Mesothelial cell of epicardium (in vitro differentiated cells): Measurements from ENCODE around the gene SPATA31C1. TPM values are rescaled to one million over a fixed set of nuclear protein-coding genes. Genes with fewer than 3 reads are reported as not detected.
"Not testable (repeated sequence)": the region's sequence is repeated elsewhere in the genome, so short reads cannot be mapped to it uniquely, and the experiment has no call there.

Experiments
- DNase-seq, 2 experiments: peaks; one replicate each; pipeline ENCODE4 v3.0.0; 2021; ENCODE audit warnings: low spot score in 2 of 2; ENCODE audit not compliant: unreplicated experiment in 2 of 2
- H3K27ac Mint-ChIP-seq: 2 replicates; pipeline ENCODE4 v1.8.0; 2021; ENCODE audit warnings: mixed read lengths
- H3K27me3 Mint-ChIP-seq: 2 replicates; pipeline ENCODE4 v1.8.0; 2021; ENCODE audit warnings: low read depth, mixed read lengths
- H3K36me3 Mint-ChIP-seq: 2 replicates; pipeline ENCODE4 v1.8.0; 2021; ENCODE audit warnings: mixed read lengths
- H3K4me1 Mint-ChIP-seq: 2 replicates; pipeline ENCODE4 v1.8.0; 2021; ENCODE audit warnings: mixed read lengths
- H3K4me3 Mint-ChIP-seq: 2 replicates; pipeline ENCODE4 v1.8.0; 2021; ENCODE audit warnings: mild to moderate bottlenecking, moderate library complexity, mixed read lengths
- H3K9me3 Mint-ChIP-seq: 2 replicates; pipeline ENCODE4 v1.8.0; 2021; ENCODE audit warnings: mixed read lengths
- total RNA-seq: library from RNA; stranded (reverse); gene quantifications from 3 replicates; pipeline ENCODE4 v1.2.1, GENCODE V29; 2021
- TF ChIP-seq, protein P1 (sequence below): fragments of 200-600 bp; sonication (generic); IDR thresholded peaks from one replicate; pipeline ENCODE4 v1.5.0; 2021; ENCODE audit warnings: antibody characterized with exemption; ENCODE audit not compliant: unreplicated experiment

Gene SPATA31C1
- total RNA-seq, 1 donor from 2014 or later, result 0.13 TPM

DNA sequence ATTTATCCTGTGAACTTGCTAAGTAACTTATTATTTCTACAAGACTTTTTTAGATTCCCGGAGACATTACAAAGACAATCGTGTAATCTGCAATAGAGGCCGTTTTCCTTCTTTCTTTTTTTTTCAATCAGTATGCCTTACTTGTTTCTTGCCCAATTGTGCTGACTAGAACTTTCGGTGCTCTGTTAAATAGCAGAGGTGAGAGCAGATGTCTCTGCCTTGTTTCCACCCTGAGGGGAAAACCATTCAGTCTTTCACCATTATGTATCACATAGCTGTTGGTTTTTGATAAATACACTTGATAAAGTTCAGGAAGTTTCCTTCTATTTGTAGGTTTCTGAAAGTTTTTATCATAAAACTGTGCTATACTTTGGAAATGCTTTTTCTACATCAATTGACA is 24.8 kb upstream of the SPATA31C1 start:
- Mint-ChIP-seq H3K27ac (no peak overlapping the region), H3K9me3 (peaks cover 35% of the 10 kb centered on the region), H3K36me3 (peaks cover 7% of the 10 kb centered on the region), H3K27me3 (no peaks in the 10 kb centered on the region), H3K4me3 (no peak overlapping the region), H3K4me1 (no peaks in the 10 kb centered on the region)
- TF ChIP-seq, protein P1, sequence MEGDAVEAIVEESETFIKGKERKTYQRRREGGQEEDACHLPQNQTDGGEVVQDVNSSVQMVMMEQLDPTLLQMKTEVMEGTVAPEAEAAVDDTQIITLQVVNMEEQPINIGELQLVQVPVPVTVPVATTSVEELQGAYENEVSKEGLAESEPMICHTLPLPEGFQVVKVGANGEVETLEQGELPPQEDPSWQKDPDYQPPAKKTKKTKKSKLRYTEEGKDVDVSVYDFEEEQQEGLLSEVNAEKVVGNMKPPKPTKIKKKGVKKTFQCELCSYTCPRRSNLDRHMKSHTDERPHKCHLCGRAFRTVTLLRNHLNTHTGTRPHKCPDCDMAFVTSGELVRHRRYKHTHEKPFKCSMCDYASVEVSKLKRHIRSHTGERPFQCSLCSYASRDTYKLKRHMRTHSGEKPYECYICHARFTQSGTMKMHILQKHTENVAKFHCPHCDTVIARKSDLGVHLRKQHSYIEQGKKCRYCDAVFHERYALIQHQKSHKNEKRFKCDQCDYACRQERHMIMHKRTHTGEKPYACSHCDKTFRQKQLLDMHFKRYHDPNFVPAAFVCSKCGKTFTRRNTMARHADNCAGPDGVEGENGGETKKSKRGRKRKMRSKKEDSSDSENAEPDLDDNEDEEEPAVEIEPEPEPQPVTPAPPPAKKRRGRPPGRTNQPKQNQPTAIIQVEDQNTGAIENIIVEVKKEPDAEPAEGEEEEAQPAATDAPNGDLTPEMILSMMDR, result no peak
- no peak for DNase-seq

DNA sequence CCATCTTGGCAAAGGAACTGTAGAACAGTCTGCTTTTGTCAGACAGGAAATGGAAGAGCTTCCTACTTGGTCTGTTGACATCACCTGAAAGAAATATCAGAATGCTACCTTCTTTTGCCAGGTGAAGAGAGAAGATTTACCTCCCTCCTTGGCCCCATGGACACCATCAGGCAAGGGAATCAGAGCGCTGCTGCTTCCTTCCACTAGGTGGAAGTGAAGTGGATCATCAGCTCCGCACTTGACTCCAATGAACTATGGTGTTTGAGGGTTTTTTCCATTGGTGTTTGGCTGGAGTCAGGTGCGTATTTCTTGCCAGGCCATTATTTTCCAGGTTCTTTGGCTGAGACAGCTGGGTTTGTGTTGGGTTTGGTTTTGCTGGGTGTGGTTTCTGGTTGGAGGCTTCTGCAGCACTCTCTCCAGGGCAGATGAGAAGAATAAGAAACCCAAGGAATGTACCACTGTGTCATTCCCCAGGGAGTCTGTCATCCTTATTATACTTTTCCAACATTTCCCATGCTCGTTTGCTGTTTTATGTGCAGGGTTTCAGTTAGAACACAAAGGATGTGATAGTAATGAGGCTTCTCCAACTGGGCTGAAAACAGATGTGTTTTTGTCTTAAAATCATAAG is 22.6 kb upstream of the SPATA31C1 start:
- H3K27me3 Mint-ChIP-seq, result no peaks in the 10 kb centered on the region
- TF ChIP-seq, protein P1, result no peak
- DNase-seq, result no peak
- H3K4me1 Mint-ChIP-seq, result no peaks in the 10 kb centered on the region
- peaks cover 53% of the 10 kb centered on the region for H3K9me3 Mint-ChIP-seq
- no peak overlapping the region for H3K4me3 Mint-ChIP-seq
- H3K27ac Mint-ChIP-seq, result no peak overlapping the region
- H3K36me3 Mint-ChIP-seq, result peaks cover 7% of the 10 kb centered on the region

DNA sequence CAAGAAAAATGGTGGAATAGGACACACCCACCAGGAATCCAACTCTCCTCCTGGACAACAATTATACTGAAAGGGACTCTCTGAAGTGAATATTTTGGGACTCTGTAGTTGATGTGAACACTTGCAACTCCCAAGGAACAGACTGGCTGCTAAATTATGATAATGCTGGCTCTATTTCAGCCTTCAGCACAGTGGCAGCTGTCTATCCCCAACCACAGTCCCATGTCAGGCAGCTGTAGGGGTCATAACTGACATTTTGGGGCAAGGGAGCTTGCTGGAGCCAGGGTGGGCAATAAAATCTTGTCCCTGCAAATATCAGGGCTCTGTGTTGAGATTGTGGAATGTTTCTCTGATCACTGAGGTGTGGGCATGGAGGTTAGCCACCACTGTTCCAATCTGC is 20.9 kb upstream of the SPATA31C1 start:
- TF ChIP-seq, protein P1, result no peak
- no peak for DNase-seq
- no peak overlapping the region for H3K4me3 Mint-ChIP-seq
- H3K9me3 Mint-ChIP-seq, result peaks cover 64% of the 10 kb centered on the region
- H3K36me3 Mint-ChIP-seq, result peaks cover 9% of the 10 kb centered on the region
- no peaks in the 10 kb centered on the region for H3K27me3 Mint-ChIP-seq
- no peak overlapping the region for H3K27ac Mint-ChIP-seq
- no peaks in the 10 kb centered on the region for H3K4me1 Mint-ChIP-seq

DNA sequence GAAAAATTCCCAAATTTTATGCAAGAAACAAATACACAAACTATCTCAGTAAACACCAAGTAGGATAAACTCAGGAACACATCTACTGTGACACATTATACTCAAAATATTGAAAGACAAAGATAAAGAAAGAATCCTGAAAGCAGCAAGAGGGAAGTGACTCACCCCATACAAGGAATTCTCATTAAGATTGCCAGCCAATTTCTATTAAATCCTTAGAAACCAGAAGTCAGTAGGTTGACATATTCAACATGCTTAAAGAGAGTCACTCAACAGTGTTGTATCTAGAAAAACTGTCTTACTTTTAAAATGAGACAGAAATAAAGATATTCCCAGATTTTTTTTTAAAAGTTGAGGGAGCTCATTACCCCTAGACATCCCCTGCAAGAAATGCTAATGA is 19.6 kb upstream of the SPATA31C1 start:
- H3K36me3 Mint-ChIP-seq, result peaks cover 9% of the 10 kb centered on the region

DNA sequence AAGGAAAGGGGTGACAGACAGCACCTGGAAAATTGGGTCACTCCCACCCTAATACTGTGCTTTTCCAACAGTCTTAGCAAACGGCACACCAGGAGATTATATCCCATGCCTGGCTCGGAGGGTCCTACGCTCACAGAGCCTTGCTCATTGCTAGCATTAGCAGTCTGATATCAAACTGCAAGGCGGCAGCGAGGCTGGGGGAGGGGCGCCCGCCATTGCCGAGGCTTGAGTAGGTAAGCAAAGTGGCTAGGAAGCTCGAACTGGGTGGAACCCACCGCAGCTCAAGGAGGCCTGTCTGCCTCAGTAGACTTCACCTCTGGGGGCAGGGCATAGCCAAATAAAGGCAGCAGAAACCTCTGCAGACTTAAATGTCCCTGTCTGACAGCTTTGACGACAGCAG is 15.4 kb upstream of the SPATA31C1 start:
- H3K4me3 Mint-ChIP-seq, H3K36me3 Mint-ChIP-seq, H3K27me3 Mint-ChIP-seq: not testable (repeated sequence)

More for the DNA sequence above, 19.6 kb upstream of the SPATA31C1 start:
- no peak for DNase-seq
- Mint-ChIP-seq H3K9me3 (peaks cover 55% of the 10 kb centered on the region), H3K4me3 (no peak overlapping the region), H3K27me3 (no peaks in the 10 kb centered on the region), H3K27ac (no peak overlapping the region), H3K4me1 (no peaks in the 10 kb centered on the region)
- TF ChIP-seq, protein P1, result no peak

DNA sequence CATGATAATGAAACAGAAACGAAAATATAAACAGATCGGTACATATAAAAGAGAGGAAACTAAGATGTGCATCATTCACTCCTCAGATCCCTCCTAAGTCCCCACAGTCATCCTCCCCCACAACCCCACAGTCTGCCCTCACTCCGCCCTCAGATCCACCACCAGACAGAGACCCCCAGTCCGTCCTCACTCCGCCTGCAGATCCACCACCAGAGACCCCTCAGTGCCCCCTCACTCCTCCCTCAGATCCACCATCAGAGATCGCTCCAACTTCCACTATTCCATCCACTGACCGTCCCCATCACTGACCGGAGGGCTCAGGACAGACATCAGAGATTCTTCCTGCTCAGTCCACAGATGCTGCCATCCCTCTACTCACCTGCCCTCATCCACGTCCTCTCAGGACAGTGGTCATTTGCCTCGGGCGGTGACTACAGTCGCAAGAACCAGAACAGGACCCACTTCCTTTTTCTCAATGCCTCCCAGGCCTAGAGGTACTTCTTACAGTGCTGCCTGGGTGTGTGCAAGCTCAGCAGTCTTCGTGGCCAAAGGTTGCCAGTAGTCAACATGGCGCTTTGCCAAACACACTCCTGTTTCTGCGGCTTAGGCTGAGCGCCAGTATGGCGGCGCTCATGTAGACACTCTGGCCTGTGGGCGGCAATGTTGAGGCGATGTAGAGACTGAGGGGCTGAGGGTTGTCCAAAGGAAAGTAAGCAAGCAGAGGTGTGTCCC is 8.3 kb upstream of the SPATA31C1 start:
- TF ChIP-seq, protein P1, result no peak
- no peaks in the 10 kb centered on the region for H3K4me1 Mint-ChIP-seq
- H3K27ac Mint-ChIP-seq, result no peak overlapping the region

More for the DNA sequence above, 15.4 kb upstream of the SPATA31C1 start:
- peaks cover 52% of the 10 kb centered on the region for H3K9me3 Mint-ChIP-seq
- DNase-seq, H3K27ac Mint-ChIP-seq, H3K4me1 Mint-ChIP-seq: not testable (repeated sequence)

More for the DNA sequence above, 8.3 kb upstream of the SPATA31C1 start:
- DNase-seq, result no peak
- Mint-ChIP-seq H3K36me3 (no peaks in the 10 kb centered on the region), H3K9me3 (peaks cover 6% of the 10 kb centered on the region), H3K27me3 (no peaks in the 10 kb centered on the region), H3K4me3 (no peak overlapping the region)
